ENCODE measurements around the gene HELZ2. TPM values are rescaled to one million over a fixed set of nuclear protein-coding genes. Genes with fewer than 3 reads are reported as not detected.

Gene HELZ2
- total RNA-seq, 1 experiment from 2014 or later: 27.9 TPM

- Histone ChIP-seq H3T11ph (ENCODE audit: low read length) (no peak overlapping the region), H3K27ac (ENCODE audit: insufficient read length, low read depth, low read length) (no peak overlapping the region), H3K79me2 (ENCODE audit: insufficient read depth, low read length) (no peaks in the 10 kb centered on the region), H2BK120ac (ENCODE audit: low read depth, low read length, poor library complexity, severe bottlenecking) (no peak overlapping the region), H4K8ac (replicated peaks; ENCODE audit: insufficient read length, low read depth, low read length) (no peak overlapping the region), H3K27me3 (ENCODE audit: insufficient read depth, low read length) (no peaks in the 10 kb centered on the region), H4K20me1 (ENCODE audit: control insufficient read depth, insufficient read depth, insufficient read length) (no peaks in the 10 kb centered on the region), H3K56ac (ENCODE audit: insufficient read length, low read depth, low read length) (no peak overlapping the region), H2AFZ (ENCODE audit: low read length) (no peak overlapping the region), H2BK20ac (ENCODE audit: low read depth, low read length, poor library complexity, severe bottlenecking) (no peak overlapping the region), H2AK5ac (ENCODE audit: insufficient read length, low read length) (no peak overlapping the region), H2BK15ac (ENCODE audit: low read depth, low read length) (no peak overlapping the region), H3K23ac (ENCODE audit: insufficient read length, low read depth, low read length) (no peak overlapping the region), H4K5ac (ENCODE audit: insufficient read length, low read depth, low read length) (no peak overlapping the region), H3K4me1 (ENCODE audit: insufficient read depth, low read length) (no peaks in the 10 kb centered on the region), H3K9ac (ENCODE audit: extremely low read depth, insufficient read length, low read length) (no peak overlapping the region), H2BK12ac (ENCODE audit: insufficient read length, low read depth, low read length) (no peak overlapping the region), H3K9me3 (ENCODE audit: control insufficient read depth, low read depth, low read length) (no peaks in the 10 kb centered on the region), H3K4me2 (ENCODE audit: insufficient read depth, insufficient read length, low read length) (no peak overlapping the region), H2BK5ac (ENCODE audit: insufficient read length, low read length) (no peak overlapping the region), H3K79me1 (ENCODE audit: insufficient read depth, low read depth, low read length, poor library complexity, severe bottlenecking) (no peaks in the 10 kb centered on the region), H3K14ac (ENCODE audit: insufficient read depth, low read length) (peak overlapping the region; percentile 67; the same call in 1 of the 2 replicates), H4K91ac (ENCODE audit: insufficient read length, low read depth, low read length) (no peak overlapping the region), H3K23me2 (ENCODE audit: insufficient read length, low read depth, low read length, poor library complexity, severe bottlenecking) (peaks cover 4% of the 10 kb centered on the region), H3K4ac (ENCODE audit: low read depth, low read length) (no peak overlapping the region), H3K18ac (ENCODE audit: insufficient read length, low read depth, low read length) (peak overlapping the region; percentile 40)
- WGBS (ENCODE audit: extremely low coverage, insufficient read length, low lambda C conversion rate): no CpG with 5 or more reads among the region's 28 CpGs
- no peak overlapping the region for H3K27ac Mint-ChIP-seq
- H3K27me3 Mint-ChIP-seq (ENCODE audit: low read depth): no peaks in the 10 kb centered on the region; the same call in none of the 2 replicates
- H3K4me1 Mint-ChIP-seq: peaks cover 4 to 13% of the 10 kb centered on the region in 2 experiments; a peak in 3 of 4 replicates
- H3K9me3 Mint-ChIP-seq: no peaks in the 10 kb centered on the region
- DNase-seq: no peak
- no peaks in the 10 kb centered on the region for H3K36me3 Mint-ChIP-seq (ENCODE audit: insufficient read depth in 1 of 3, low read depth in 3 of 3)
- H3K4me3 Mint-ChIP-seq: peak overlapping the region; percentile 68 to 73
- TF ChIP-seq, protein P1, sequence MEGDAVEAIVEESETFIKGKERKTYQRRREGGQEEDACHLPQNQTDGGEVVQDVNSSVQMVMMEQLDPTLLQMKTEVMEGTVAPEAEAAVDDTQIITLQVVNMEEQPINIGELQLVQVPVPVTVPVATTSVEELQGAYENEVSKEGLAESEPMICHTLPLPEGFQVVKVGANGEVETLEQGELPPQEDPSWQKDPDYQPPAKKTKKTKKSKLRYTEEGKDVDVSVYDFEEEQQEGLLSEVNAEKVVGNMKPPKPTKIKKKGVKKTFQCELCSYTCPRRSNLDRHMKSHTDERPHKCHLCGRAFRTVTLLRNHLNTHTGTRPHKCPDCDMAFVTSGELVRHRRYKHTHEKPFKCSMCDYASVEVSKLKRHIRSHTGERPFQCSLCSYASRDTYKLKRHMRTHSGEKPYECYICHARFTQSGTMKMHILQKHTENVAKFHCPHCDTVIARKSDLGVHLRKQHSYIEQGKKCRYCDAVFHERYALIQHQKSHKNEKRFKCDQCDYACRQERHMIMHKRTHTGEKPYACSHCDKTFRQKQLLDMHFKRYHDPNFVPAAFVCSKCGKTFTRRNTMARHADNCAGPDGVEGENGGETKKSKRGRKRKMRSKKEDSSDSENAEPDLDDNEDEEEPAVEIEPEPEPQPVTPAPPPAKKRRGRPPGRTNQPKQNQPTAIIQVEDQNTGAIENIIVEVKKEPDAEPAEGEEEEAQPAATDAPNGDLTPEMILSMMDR (conservative IDR thresholded peaks at IDR 0.05): no peak
Measured at GRCh38 chr20:63574829-63575743, 1.0 kb upstream of the HELZ2 start.
